Muscle of back (tissue), 11 donors: Measurements from ENCODE around the gene NHP2. TPM values are rescaled to one million over a fixed set of nuclear protein-coding genes. Genes with fewer than 3 reads are reported as not detected.
"Not testable (repeated sequence)": the region's sequence is repeated elsewhere in the genome, so short reads cannot be mapped to it uniquely, and the experiment has no call there.

Experiments
- DNase-seq, 3 donors: peaks; one replicate each; pipeline versions ENCODE4 v3.0.0 to v3.0.0-alpha.2; 2013
- polyA plus RNA-seq, 10 donors: library from polyadenylated mRNA; unstranded; fragments of 120-200 nt; gene quantifications; one replicate each; pipeline ENCODE4 v1.2.1, GENCODE V29; 2013; ENCODE audit not compliant: insufficient read length in 10 of 10

NHP2 gene
- polyA plus RNA-seq, 10 donors = 74.4 to 124 (median 92.2) TPM

DNA sequence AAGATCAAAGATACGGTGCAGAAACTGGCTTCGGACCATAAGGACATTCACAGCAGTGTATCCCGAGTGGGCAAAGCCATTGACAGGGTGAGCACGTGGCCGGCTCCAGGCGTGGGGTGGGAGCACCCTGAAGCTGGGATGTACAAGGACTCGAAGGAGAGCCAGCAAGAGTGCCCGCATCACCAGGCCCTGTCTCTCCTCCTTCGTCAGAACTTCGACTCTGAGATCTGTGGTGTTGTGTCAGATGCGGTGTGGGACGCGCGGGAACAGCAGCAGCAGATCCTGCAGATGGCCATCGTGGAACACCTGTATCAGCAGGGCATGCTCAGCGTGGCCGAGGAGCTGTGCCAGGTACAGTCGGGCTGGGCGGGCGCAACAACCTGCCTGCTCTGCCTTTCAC, 11.0 kb downstream of the NHP2 start:
- no peak for DNase-seq

DNA sequence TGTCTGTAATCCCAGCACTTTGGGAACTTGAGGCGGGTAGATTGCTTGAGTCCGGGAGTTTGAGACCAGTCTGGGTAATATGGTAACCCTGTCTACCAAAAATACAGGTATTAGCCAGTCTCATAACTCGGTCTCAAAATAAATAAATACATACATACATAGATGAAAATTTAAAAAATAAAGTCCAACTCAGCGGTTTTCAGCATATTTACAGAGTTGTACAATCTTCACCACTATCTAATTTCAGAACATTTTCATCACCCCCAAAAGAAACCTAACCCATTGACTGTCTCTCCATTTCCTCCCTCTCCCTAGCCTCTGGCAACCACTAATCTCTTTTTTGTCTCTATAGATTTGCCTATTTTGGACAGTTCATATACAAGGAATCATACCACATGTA, 12.1 kb downstream of the NHP2 start:
- DNase-seq = no peak

DNA sequence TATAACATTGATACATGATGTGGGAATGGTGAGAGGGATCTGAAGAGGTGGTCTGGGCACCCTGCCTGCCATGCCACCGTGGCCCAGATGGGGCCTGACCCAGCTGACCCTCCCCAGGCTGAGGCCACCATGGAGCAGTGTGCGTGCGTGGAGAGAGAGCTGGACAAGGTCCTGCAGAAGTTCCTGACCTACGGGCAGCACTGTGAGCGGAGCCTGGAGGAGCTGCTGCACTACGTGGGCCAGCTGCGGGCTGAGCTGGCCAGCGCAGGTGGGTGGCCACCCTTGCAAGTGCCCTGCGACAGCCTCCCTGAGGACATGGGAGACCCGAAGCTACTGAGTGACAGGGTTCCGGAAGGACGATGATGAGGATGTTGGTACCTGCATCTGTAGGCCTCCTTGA, 15.7 kb downstream of the NHP2 start:
- DNase-seq = no peak

DNA sequence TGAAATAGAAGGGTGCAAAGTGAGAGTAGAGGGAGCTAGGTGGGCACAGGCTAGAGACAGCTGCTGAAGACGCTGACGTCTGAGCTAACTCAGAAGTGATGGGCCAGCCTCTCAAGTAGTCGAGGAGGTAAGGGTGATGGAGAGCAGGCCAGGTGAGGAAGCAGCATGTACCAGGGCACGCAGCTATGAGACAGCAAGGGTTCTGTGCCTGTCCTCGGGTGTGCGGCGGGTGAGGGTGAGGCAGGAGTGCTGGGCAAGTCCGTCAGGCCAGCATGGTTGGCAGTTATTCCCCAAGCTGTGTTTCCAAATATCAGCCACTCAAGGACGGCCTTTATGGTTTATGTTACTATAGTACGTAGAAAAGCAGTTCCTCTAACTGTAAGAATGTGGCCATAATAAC, 16.7 kb downstream of the NHP2 start:
- no peak for DNase-seq

DNA sequence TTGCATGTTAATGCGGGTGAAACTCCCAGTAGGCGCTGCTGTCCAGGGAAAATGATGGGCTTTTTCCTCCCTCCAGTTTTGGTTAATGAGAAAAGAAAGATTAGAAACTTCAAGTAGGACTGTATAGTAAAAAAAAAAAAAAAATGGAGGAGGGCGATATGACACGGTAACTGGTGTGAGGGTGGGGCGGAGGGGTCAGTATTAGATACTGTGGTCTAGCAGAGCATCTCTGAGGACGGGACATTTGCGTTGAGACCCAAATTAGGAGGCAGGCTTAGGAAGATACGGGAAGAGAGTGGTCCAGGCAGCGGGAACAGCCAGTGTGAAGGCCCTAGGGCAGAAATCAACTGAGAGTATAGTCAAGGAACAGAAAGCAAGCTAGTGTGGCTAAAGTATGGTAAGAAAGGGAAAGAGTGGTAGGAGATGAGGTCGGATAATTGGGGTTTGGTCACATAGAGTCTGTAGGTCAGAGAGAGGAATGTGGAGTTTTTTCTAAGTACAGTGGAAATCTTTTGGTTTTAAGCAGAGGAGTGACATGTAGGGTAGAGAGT, 22.2 kb downstream of the NHP2 start:
- peak in 1 of 3 donors; percentile 34 for DNase-seq

- peak in 2 of 3 donors; percentile 83 to 89 for DNase-seq
Observed at GRCh38 chr5:178130576-178131445, 22.9 kb downstream of the NHP2 start, which contains the start of gene RMND5B. Gene RMND5B, plus strand, starts transcription at chr5:178131014. Its CDS starts 7,106 bp downstream, at chr5:178138120.

- DNase-seq = not testable (repeated sequence)
Observed at GRCh38 chr5:178130234-178130575, 23.5 kb downstream of the NHP2 start.

GRCh38 chr5:178129296-178129695, 24.4 kb downstream of the NHP2 start:
- DNase-seq = no peak

GRCh38 chr5:178127300-178128009, 26.2 kb downstream of the NHP2 start:
- not testable (repeated sequence) for DNase-seq

DNA sequence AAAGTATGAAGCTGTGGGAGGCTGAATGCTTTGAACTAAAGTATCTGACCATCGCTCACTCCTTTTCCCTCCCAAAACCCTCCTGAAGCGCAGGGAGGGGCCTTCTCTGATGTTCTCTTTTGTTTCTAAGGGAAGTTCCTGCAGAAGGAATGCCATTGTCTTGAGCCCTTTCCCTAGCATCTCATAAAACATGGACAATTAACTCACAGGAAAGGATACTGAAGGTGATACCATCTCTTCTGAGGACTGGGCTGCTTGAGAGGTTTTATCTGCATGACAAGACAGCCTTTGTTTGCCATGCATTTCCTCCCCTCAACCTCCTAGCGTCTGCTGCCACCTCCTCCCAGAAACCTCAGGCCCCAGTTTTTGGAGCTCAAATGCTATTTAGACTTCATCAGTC, 27.1 kb downstream of the NHP2 start:
- DNase-seq = no peak

DNA sequence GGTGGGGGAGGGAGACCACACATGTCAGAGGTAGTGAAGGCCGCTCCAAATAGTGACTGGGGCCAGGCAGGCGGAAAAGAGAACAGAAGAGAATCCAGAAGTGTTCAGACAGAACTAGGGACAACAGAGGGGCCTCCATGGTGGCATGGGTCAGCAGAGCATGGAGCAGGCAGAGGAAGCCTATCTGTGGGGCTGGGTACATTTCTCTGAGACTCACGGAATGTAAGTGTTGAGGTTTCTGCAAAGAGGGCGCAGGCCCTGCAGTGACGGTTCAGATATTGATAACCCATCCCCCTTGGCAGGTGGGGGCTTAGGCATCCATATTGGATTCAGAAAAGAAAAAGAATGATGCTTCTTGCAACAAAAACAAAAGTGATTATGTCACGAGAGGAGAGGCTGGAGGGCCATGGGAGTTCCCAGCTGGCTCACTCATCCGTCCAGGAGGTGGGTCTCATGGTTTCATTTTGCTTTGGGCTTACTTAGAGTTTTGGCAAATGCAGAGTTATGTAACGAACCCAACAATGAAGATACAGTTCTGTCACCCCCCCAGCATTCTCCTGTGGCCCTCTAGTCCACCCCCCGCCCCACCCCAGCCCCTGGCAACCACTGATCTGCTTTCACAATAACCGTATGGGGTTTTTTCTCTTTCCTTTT, 28.3 kb downstream of the NHP2 start:
- no peak for DNase-seq

GRCh38 chr5:178123966-178124925, 29.4 kb downstream of the NHP2 start:
- DNase-seq = no peak

GRCh38 chr5:178123094-178123965, 30.4 kb downstream of the NHP2 start:
- DNase-seq = no peak

DNA sequence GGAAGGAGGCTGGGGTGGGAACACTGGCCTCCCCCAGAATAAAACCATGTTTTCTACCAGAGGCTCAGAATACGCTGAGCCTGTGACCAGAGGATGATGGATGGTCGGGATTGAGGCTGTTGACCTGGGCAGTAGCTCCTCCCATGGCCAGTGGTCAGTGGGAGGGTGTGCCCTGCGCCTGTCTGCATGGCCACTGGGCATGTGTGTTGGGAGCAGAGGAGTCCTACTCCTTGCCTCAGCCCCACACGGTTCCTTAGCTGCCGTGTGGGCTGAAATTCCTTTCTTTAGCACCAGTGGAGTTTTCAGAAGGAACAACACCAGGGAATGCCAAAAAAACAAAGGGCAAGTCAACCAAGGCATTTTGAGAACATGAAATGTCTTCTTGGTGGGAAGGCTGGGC, 31.3 kb downstream of the NHP2 start:
- no peak for DNase-seq

GRCh38 chr5:178121391-178122276, 32.1 kb downstream of the NHP2 start:
- DNase-seq = peak; percentile 75 to 97 (median 89)

DNA sequence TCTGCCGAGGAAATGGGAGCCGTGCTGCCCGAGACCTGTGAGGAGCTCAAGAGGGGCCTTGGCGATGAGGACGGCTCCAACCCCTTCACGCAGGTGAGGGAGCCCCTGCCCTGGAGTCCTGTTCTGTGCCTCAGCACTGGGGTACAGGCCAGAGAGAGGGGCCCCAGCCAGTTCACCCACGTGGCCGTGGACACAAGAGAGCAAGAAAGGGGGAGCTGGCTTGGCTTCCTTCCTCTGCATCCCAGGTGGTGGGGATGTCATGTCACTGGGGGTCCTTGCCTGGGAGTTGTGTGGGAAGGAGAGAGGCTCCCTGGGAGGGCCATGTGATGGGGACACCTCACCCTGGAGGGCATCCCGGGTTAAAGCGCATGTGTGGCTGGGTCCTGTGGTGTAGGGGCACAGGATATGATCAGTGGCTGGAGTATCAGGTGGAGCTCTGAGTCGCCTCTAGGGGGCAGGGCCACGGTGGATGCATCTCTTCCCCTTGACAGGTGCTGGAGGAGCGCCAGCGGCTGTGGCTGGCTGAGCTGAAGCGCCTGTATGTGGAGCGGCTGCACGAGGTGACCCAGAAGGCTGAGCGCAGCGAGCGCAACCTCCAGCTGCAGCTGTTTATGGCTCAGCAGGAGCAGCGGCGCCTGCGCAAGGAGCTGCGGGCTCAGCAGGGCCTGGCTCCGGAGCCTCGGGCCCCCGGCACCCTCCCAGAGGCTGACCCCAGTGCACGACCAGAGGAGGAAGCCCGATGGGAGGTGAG, 32.9 kb downstream of the NHP2 start:
- DNase-seq = peak; percentile 86 to 94 (median 88)

- peak in 1 of 3 donors; percentile 71 for DNase-seq
Observed at GRCh38 chr5:178119915-178120606, 33.6 kb downstream of the NHP2 start.
